KOPT-K1 (cell line): ENCODE results near the gene ATP2B3.

ENCODE experiments used
- H3K27ac ChIP-seq: fragments of 200-600 bp; sonication (generic); 2 replicates; pipeline ENCODE4 v1.5.1; 2016; ENCODE audit warnings: antibody characterized with exemption, mild to moderate bottlenecking, low read depth, low read length; ENCODE audit not compliant: poor library complexity, severe bottlenecking
- H3K36me3 ChIP-seq: fragments of 200-600 bp; sonication (generic); 2 replicates; pipeline ENCODE4 v1.5.1; 2017; ENCODE audit warnings: antibody characterized with exemption, mild to moderate bottlenecking, low read length, moderate library complexity; ENCODE audit not compliant: insufficient read depth
- H3K9me3 ChIP-seq: fragments of 200-600 bp; sonication (generic); 2 replicates; pipeline ENCODE4 v1.5.1; 2017; ENCODE audit warnings: antibody characterized with exemption, low read length, mild to moderate bottlenecking; ENCODE audit not compliant: insufficient read depth, poor library complexity, severe bottlenecking

Gene ATP2B3

DNA sequence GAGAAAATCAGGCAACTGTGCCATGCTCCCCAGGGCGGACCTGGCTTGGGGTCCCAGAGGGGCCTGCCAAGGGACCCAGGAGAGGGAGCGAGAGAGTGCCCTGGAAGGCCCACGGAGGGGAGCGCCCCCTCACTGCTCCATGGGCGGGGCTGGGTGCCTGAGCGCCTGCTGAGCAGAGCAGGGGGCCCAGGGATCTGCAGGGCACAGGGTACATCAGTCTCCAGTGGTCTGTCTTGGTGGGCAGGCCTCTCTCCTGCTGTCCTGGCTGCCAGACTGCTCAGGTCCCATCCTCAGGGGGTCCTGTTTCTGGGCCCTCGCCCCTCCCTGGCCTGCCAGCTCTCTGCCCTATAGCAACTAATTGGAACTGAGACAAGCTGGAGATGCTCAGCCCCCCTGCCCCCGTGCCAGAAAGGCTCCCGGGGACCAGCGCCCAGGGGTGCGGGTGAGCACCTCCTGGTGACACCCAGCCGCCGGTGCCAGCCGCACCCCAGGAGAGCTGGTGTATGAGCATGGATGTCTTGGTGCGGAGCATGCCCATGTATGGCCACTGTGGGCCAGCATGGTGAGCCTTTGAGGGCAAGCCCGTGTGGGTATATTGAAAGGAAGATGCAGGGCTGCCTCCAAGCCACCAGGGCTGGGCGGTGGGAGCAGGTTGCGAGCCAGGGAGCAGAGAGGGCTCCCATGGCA lies 21.4 kb upstream of the ATP2B3 start:
- no peaks in the 10 kb centered on the region for H3K9me3 ChIP-seq
- H3K36me3 ChIP-seq = no peaks in the 10 kb centered on the region
- H3K27ac ChIP-seq = no peak overlapping the region

DNA sequence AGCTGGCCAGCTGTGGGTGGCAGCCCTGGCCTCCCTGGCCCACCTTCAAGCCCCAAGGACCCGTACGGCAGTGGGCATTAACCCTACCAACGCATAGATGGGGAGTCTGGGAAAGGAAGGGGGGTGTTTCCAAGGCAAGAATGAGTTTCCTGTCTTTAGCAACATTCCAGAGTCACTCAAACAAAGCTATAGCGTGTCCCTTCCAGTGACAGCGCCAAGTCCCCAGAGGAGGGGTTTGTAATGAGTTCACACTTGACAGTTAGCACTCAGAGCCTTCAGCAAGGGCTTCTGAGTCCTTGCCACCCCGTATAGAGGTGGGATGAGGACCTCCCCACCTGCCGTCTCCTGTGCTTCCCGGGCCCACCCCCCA lies 20.9 kb upstream of the ATP2B3 start:
- no peaks in the 10 kb centered on the region for H3K9me3 ChIP-seq
- H3K27ac ChIP-seq = no peak overlapping the region
- no peaks in the 10 kb centered on the region for H3K36me3 ChIP-seq

DNA sequence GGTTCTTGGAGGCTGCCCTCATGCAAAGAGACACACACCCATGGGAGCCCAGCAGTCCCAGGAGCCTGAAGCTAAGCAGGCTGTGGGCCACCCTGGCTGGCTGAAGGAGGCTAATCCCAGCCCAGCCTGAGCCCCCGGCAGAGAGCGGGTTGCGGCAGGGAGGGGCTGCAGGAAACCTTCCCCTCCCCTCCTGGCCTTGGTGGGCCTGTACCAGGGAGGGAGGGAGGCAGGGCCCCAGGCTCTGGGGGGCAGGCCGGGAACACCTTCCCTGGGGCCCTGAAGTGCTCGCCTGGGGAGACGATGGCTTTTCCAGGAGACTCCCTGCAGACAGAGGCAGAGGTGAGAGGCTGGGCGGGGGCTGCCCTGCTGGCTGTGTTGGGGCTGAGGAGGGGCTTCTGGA lies 19.0 kb upstream of the ATP2B3 start:
- no peaks in the 10 kb centered on the region for H3K9me3 ChIP-seq
- no peaks in the 10 kb centered on the region for H3K36me3 ChIP-seq
- H3K27ac ChIP-seq = no peak overlapping the region

DNA sequence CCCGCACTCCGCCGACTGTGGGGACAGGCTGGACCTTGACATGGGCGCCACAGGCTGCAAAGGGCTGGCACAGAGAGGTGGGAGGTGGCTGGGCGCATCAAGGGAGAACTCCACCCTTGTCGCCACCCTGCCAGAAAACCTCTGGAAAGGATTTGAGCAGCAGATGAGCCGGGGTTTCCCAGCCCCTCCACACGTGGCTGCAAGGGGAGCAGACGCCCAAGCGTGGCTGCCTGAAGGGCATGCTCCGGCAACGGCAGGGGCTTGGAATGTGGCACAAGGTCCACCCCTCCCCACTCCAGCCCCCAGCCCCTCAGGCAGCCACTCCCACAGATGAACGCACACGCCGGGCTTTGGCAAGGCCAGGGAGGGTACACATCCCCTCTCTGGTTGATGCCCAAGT lies 18.1 kb upstream of the ATP2B3 start:
- Histone ChIP-seq H3K36me3 (no peaks in the 10 kb centered on the region), H3K27ac (no peak overlapping the region), H3K9me3 (no peaks in the 10 kb centered on the region)

DNA sequence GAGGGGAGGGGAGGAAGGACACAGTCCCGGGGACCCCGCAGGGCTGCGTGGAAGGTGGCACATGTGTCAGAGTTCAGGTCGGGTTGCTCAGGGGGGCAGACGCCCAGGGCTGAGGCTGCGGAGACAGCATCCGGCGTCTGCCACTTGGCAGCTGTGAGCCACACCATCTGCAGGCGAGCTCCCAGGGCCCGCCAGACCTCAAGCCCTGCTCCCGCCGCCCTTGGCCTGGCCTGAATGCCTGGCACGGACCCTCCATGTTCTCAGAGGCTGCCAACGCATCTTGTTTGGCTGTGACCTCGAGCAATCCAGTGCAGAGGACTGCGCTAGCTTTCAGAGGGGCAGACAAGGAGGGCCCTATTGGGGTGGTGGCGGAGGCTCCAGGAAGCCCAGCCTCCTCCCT lies 17.6 kb upstream of the ATP2B3 start:
- H3K36me3 ChIP-seq = no peaks in the 10 kb centered on the region
- H3K27ac ChIP-seq = peak overlapping the region; percentile 38
- no peaks in the 10 kb centered on the region for H3K9me3 ChIP-seq

DNA sequence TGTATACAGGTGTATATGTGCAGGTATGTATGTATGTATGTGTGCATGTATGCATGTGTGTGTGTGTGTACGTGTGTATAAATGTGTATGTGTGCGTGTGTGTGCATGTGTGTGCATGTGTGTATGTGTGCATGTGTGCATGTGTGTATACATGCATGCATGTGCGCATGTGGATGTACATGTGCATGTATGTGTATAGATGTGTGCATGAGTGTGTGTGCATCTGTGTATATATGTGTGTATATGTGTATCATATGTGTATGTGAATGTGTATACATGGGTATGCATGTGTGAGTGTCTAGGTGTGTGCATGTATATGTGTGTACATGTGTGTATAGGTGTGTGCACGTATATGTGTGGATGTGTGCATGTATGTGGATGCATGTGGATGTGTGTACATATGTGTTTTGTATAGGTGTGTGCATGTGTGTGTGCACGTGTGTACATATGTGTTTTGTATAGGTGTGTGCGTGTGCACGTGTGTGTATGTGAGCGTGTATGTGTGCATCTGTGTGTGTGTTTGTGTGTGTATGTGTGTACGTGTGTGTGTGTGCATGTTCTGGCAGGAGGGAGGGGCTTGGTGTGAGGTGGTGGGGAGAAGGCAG lies 16.7 kb upstream of the ATP2B3 start:
- Histone ChIP-seq H3K36me3 (no peaks in the 10 kb centered on the region), H3K9me3 (no peaks in the 10 kb centered on the region), H3K27ac (no peak overlapping the region)

DNA sequence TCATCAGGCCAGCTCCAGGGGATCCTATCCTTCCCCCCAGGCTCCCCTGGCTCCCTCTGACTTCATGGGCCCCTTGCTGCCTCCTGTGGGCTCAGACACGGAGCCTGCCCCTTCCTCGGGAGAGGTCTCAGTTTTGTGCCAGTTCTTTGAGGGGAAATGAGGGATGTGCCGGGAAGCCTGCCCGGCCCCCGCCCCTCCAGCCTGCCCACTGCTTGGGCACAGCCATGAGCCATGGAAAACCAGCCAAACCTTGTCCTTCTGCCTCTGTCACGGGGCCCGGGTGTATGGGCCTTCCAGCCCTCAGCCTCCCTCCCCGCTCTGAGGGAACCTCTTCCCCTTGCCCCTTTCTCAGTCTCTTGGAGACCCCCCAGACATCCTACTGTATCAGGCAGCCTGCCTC lies 15.9 kb upstream of the ATP2B3 start:
- H3K9me3 ChIP-seq = no peaks in the 10 kb centered on the region
- no peak overlapping the region for H3K27ac ChIP-seq
- H3K36me3 ChIP-seq = no peaks in the 10 kb centered on the region

DNA sequence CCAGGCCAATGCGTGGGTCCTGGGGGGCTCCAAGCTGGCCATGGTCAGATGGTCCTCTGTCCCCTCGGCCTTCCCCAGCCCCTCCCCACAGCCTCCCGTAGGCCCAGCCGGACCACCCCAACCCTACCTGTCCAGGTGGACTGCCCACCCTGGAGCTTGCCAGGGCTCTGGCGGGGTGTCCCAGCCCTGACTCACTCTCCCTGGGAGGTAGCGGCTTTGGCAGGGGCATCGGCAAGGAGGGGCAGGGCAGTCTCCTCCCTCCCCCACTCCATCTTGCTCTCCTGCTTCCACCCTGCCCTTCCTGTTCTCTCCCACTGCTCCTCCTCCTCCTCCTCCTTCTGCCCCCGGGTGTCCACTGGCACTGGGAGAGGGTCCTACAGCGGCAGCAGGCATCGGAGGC lies 15.3 kb upstream of the ATP2B3 start:
- Histone ChIP-seq H3K9me3 (no peaks in the 10 kb centered on the region), H3K27ac (no peak overlapping the region), H3K36me3 (no peaks in the 10 kb centered on the region)

DNA sequence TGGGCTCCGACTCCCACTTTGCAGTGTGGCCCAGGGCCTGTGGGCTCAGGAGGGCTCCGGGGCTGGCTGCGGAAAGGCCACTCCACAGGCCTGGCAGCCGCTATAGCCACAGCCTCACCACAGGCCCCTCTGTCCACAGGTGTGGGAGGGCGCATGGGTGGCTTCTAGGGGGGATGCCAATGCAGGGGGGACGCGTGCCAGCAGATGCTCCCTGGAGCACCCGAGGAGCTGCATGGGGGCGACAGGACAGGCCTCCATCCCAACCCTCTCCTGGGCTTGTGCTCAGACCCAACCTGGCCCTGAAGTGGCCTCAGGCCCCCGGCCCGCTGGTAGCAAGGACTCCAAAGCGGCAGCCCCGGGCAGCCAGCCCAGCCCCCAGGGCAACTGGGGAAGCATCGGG lies 14.6 kb upstream of the ATP2B3 start:
- Histone ChIP-seq H3K27ac (no peak overlapping the region), H3K36me3 (no peaks in the 10 kb centered on the region), H3K9me3 (no peaks in the 10 kb centered on the region)

DNA sequence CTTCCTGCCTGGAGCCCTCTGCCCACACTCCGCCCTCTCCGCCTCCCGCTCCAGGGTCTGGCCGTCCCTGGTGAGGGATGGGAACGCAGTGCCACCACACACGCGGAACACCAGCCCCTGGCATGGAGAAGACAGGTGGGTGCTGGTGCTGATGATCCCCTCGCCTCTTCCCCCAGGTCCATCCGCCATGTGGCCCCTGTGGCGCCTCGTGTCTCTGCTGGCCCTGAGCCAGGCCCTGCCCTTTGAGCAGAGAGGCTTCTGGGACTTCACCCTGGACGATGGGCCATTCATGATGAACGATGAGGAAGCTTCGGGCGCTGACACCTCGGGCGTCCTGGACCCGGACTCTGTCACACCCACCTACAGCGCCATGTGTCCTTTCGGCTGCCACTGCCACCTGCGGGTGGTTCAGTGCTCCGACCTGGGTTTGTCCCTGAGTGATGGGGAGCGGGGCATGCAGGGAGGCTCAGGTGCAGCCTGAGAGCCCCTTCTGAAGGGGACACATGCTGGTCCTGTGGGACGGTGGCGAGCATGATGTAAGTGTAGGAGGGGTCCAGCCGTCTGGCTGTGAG lies 12.9 kb upstream of the ATP2B3 start:
- Histone ChIP-seq H3K9me3 (no peaks in the 10 kb centered on the region), H3K27ac (no peak overlapping the region), H3K36me3 (no peaks in the 10 kb centered on the region)

DNA sequence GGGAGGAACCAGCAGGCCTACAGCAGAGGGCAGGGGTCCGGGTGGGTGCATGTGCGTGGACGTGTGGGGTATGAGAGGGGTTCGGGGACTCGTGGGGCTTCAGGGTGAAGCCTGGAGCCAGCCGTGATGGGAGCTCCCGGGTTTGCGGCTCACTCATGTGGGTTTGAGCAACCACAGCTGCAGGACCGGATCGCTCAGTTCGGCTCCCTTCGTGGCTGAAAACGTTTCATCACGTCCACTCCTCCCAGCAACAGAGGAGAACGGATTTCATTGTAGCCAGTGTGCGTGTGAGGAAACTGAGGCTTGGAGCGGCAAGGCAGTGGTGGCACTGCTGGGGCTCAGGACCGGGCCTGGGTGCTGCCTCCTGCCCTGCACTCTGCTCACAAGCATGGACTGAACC lies 12.1 kb upstream of the ATP2B3 start:
- no peak overlapping the region for H3K27ac ChIP-seq
- H3K9me3 ChIP-seq = no peaks in the 10 kb centered on the region
- no peaks in the 10 kb centered on the region for H3K36me3 ChIP-seq

DNA sequence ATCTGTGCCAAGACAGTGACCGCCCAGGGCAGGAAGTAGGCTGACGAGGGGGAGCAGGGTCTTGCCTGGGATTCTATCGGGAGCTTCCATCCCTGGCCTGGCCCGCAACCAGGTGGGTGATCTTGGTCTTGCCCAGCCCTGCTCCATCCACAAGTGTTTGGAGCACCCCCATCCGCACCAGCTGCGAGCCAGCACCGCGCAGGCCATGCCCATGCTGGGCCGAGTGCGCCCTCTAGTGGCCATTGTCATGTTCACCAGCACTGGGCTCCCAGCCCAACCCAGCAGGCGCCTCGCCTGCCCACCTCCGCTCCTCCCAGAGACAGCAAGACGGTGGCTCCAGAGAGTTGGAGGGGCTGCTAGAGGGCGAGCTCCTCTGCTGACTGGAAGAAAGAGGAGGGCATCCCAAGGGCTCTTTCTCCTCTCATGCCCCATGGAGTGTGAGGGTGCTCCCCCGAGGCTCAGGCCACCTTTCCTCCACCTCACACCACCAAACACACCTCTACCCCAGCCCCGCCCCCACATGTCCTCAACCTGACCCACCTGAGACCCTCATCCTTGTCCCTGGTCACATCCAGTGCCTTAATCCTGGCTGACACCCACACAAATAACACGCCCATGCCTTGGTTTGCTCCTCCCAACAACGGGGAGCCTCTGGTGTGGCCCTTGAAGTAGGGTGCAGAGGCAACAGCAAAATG lies 9.8 kb upstream of the ATP2B3 start:
- H3K36me3 ChIP-seq = no peaks in the 10 kb centered on the region
- H3K27ac ChIP-seq = no peak overlapping the region
- no peaks in the 10 kb centered on the region for H3K9me3 ChIP-seq

DNA sequence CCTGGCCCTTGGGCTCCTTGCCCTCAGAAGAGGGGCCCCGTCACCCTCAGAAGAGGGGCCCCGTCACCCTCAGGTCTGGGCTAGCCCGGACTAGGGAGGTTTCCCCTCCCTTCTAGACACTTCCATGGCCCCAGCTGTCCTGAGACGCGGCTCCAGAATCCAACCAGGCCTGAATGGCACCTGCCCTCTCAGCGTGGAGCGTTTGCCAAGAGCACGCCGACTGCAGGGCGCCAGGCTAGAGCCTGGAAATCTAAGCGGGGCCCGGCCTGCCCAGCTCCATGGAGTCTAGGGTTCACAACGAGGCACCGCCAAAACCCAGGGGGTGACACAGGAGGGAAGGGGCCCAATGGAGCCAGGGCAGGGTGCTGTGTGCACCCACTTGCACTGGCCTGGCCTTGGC lies 7.8 kb upstream of the ATP2B3 start:
- Histone ChIP-seq H3K9me3 (no peaks in the 10 kb centered on the region), H3K36me3 (no peaks in the 10 kb centered on the region), H3K27ac (no peak overlapping the region)

DNA sequence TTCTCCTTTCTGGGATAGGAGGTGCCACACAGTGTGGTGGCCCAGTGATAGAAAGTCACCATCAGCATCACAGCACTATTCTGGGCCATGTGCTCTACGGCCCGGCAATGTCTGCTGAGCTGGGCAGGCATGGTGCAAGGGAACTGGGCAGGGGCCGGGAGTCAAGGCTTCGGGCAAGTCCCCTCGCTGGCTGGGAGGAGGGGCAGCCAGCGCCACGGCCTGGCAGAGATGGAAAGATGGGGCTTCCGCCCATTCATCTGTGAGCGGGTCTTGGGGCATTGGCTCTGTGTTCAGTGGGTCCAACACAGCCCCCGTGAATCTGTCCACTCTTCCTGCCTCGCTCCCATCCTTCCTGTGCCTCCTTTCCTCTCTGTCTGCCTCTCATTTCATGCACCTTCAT lies 7.1 kb upstream of the ATP2B3 start:
- Histone ChIP-seq H3K36me3 (no peaks in the 10 kb centered on the region), H3K27ac (no peak overlapping the region), H3K9me3 (no peaks in the 10 kb centered on the region)

DNA sequence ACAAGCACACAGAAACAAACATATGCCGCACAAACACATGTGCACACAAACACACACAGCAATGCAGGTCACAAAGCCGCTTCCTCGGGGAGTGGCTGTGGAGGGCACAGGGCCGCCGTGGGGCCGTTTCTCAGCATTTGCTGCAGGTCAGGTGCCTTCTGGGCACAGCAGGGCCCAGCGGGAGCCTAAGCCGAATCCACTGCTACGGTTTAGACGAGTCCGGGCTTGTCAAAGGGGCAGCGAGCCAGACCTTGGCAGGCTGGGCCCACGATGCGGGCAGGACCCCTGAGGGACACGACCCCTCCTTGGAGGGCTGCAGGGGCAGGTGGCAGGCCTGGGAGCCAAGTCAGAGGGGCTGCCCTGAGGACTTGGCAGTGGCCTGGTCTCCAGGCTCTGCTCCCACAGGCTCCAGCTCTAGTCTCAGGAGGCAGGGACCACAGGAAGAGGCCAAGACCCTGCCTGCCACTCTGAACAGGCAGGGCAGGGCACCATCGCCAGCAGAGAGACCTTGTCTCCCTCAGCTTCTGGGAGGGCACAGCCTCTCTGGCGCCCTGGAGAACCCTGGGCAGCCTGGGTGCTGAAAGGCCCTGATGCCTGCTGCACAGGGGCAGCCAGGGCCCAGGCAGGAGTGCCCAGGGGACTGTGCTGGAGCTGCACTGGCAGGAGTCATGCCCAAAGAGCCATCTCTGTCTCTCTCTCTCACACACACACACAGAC lies 5.5 kb upstream of the ATP2B3 start:
- no peaks in the 10 kb centered on the region for H3K36me3 ChIP-seq
- no peaks in the 10 kb centered on the region for H3K9me3 ChIP-seq
- no peak overlapping the region for H3K27ac ChIP-seq
